ENCODE results near the gene PANK2. TPM values are rescaled to one million over a fixed set of nuclear protein-coding genes. Genes with fewer than 3 reads are reported as not detected.
"Not testable (repeated sequence)": the region's sequence is repeated elsewhere in the genome, so short reads cannot be mapped to it uniquely, and the experiment has no call there.

The PANK2 gene
- total RNA-seq, 3 donors from 2014 or later = 27.6 to 42.3 (median 29.6) TPM

GRCh38 chr20:3904857-3905256, 15.7 kb downstream of the PANK2 start:
- H3K9me3 ChIP-seq = no peaks in the 10 kb centered on the region
- H3K4me1 ChIP-seq (ENCODE audit: low read depth) = peaks cover 14% of the 10 kb centered on the region
- DNase-seq (no peak), ATAC-seq (no peak)
- no peak overlapping the region for H3K4me3 ChIP-seq
- no peak for TF ChIP-seq CTCF (IDR thresholded peaks at IDR 0.05)
- H3K36me3 ChIP-seq (ENCODE audit: low read depth) = no peaks in the 10 kb centered on the region
- intact Hi-C loops (cut with DNase I, micrococcal nuclease) = no loop called here

GRCh38 chr20:3906744-3907721, 17.8 kb downstream of the PANK2 start:
- peaks cover 27% of the 10 kb centered on the region for H3K4me1 ChIP-seq (ENCODE audit: low read depth)
- intact Hi-C loops (cut with DNase I, micrococcal nuclease); ATAC-seq; H3K4me3 ChIP-seq; H3K9me3 ChIP-seq; DNase-seq; H3K36me3 ChIP-seq (ENCODE audit: low read depth): not testable (repeated sequence)

- Histone ChIP-seq H3K4me3 (no peak overlapping the region), H3K36me3 (ENCODE audit: low read depth) (no peaks in the 10 kb centered on the region), H3K9me3 (no peaks in the 10 kb centered on the region), H3K4me1 (ENCODE audit: low read depth) (peaks cover 31% of the 10 kb centered on the region)
- TF ChIP-seq CTCF (IDR thresholded peaks at IDR 0.05) = no peak
- ATAC-seq = no peak
- no peak for DNase-seq
- intact Hi-C loops (cut with DNase I, micrococcal nuclease) = no loop called here
These were observed 19.5 kb downstream of the PANK2 start for GRCh38 chr20:3908667-3909066.

- Histone ChIP-seq H3K9me3 (no peaks in the 10 kb centered on the region), H3K4me1 (ENCODE audit: low read depth) (peaks cover 33% of the 10 kb centered on the region), H3K36me3 (ENCODE audit: low read depth) (no peaks in the 10 kb centered on the region), H3K4me3 (no peak overlapping the region)
- no peak for TF ChIP-seq CTCF (IDR thresholded peaks at IDR 0.05)
- ATAC-seq (no peak), DNase-seq (no peak)
- intact Hi-C loops (cut with DNase I, micrococcal nuclease) = no loop called here
These were observed 20.8 kb downstream of the PANK2 start for GRCh38 chr20:3909952-3910366.

GRCh38 chr20:3910853-3911252, 21.7 kb downstream of the PANK2 start:
- peaks cover 32% of the 10 kb centered on the region for H3K4me1 ChIP-seq (ENCODE audit: low read depth)
- no peaks in the 10 kb centered on the region for H3K36me3 ChIP-seq (ENCODE audit: low read depth)
- intact Hi-C loops (cut with DNase I, micrococcal nuclease) = no loop called here
- no peak overlapping the region for H3K4me3 ChIP-seq
- DNase-seq (no peak), ATAC-seq (peak; percentile 80)
- no peaks in the 10 kb centered on the region for H3K9me3 ChIP-seq
- TF ChIP-seq CTCF (IDR thresholded peaks at IDR 0.05) = no peak

GRCh38 chr20:3911956-3912355, 22.8 kb downstream of the PANK2 start:
- Histone ChIP-seq H3K36me3 (ENCODE audit: low read depth) (no peaks in the 10 kb centered on the region), H3K9me3 (no peaks in the 10 kb centered on the region), H3K4me3 (no peak overlapping the region), H3K4me1 (ENCODE audit: low read depth) (peaks cover 32% of the 10 kb centered on the region)
- TF ChIP-seq CTCF (IDR thresholded peaks at IDR 0.05) = no peak
- DNase-seq = peak; percentile 53 to 74 (median 69)
- intact Hi-C loops (cut with DNase I, micrococcal nuclease) = no loop called here
- ATAC-seq = peak; percentile 83

Measured in mucosa of descending colon (tissue), 3 donors.